WTC11 (cell line): Measurements from ENCODE around the gene SLC25A21. TPM values are rescaled to one million over a fixed set of nuclear protein-coding genes. Genes with fewer than 3 reads are reported as not detected.
"Not testable (repeated sequence)": the region's sequence is repeated elsewhere in the genome, so short reads cannot be mapped to it uniquely, and the experiment has no call there.

Source experiments
- ATAC-seq: fragments of 200-7000 bp; cut with Tn5 transposase; 2 replicates; pipeline ENCODE4 v1.10.0; 2021; ENCODE audit warnings: mild to moderate bottlenecking, moderate library complexity
- CTCF ChIA-PET: fragments of 300-600 bp; sonication (Branson Sonifier 250); formaldehyde crosslinking; loops from one replicate; lab custom pipeline; 2021; ENCODE audit warnings: antibody characterized with exemption; lab: Charles Lee
- POLR2A ChIA-PET: fragments of 350-600 bp; sonication (Branson Sonifier 250); formaldehyde crosslinking; loops from one replicate; lab custom pipeline; 2021; ENCODE audit warnings: antibody characterized with exemption; lab: Charles Lee
- DNase-seq: peaks from one replicate; pipeline ENCODE4 v3.0.0; 2021; ENCODE audit warnings: low spot score
- H3K27ac Mint-ChIP-seq: 2 replicates; pipeline ENCODE4 v1.8.0; 2021; ENCODE audit warnings: mixed read lengths
- H3K27me3 Mint-ChIP-seq: 2 replicates; pipeline ENCODE4 v1.8.0; 2021; ENCODE audit warnings: low read depth, mild to moderate bottlenecking, moderate library complexity, mixed read lengths
- H3K36me3 Mint-ChIP-seq: 2 replicates; pipeline ENCODE4 v1.8.0; 2021; ENCODE audit warnings: mixed read lengths
- H3K4me1 Mint-ChIP-seq: 2 replicates; pipeline ENCODE4 v1.8.0; 2022; ENCODE audit warnings: mixed read lengths
- H3K4me3 Mint-ChIP-seq: 2 replicates; pipeline ENCODE4 v1.8.0; 2021; ENCODE audit warnings: mild to moderate bottlenecking, moderate library complexity, mixed read lengths
- H3K9me3 Mint-ChIP-seq: 2 replicates; pipeline ENCODE4 v1.8.0; 2021; ENCODE audit warnings: mixed read lengths
- CBFB ChIP-seq: sonication (generic); formaldehyde crosslinking; IDR thresholded peaks from 2 replicates; pipeline ENCODE4 v1.8.1; 2022; ENCODE audit warnings: mild to moderate bottlenecking, low read depth, missing genetic modification reagents
- FOXJ3 ChIP-seq: sonication (generic); formaldehyde crosslinking; IDR thresholded peaks from 2 replicates; pipeline ENCODE4 v1.9.0; 2021; ENCODE audit warnings: missing genetic modification reagents, mild to moderate bottlenecking, borderline replicate concordance
- JAZF1 ChIP-seq: fragments of 250-450 bp; sonication (Bioruptor Pico); IDR thresholded peaks from 2 replicates; pipeline ENCODE4 v1.9.0; 2021; ENCODE audit warnings: moderate library complexity, mild to moderate bottlenecking, inconsistent platforms
- OVOL2 ChIP-seq: fragments of 250-450 bp; sonication (Bioruptor Pico); IDR thresholded peaks from 2 replicates; pipeline ENCODE4 v1.9.0; 2021; ENCODE audit warnings: mild to moderate bottlenecking, borderline replicate concordance
- PRRX2 ChIP-seq: fragments of 250-450 bp; sonication (Bioruptor Pico); IDR thresholded peaks from 2 replicates; pipeline ENCODE4 v1.8.0; 2021; ENCODE audit warnings: mild to moderate bottlenecking
- TEAD1 ChIP-seq: sonication (generic); formaldehyde crosslinking; IDR thresholded peaks from 2 replicates; pipeline ENCODE4 v1.8.0; 2022; ENCODE audit warnings: mild to moderate bottlenecking, missing genetic modification reagents
- ZBTB21 ChIP-seq: sonication (generic); formaldehyde crosslinking; IDR thresholded peaks from 2 replicates; pipeline ENCODE4 v1.8.1; 2023; ENCODE audit warnings: mild to moderate bottlenecking, missing genetic modification reagents, borderline replicate concordance
- ZNF138 ChIP-seq: sonication (generic); formaldehyde crosslinking; conservative IDR thresholded peaks from 2 replicates; pipeline ENCODE4 v1.8.1; 2022; ENCODE audit warnings: mild to moderate bottlenecking, moderate library complexity, missing genetic modification reagents
- ZNF263 ChIP-seq: sonication (generic); formaldehyde crosslinking; IDR thresholded peaks from 2 replicates; pipeline ENCODE4 v1.8.1; 2022; ENCODE audit warnings: low read depth, mild to moderate bottlenecking, moderate library complexity, missing genetic modification reagents
- ZNF317 ChIP-seq: sonication (generic); formaldehyde crosslinking; IDR thresholded peaks from 2 replicates; pipeline ENCODE4 v1.8.1; 2023; ENCODE audit warnings: low read depth, mild to moderate bottlenecking, moderate library complexity, missing genetic modification reagents, borderline replicate concordance
- ZNF423 ChIP-seq: fragments of 250-450 bp; sonication (Bioruptor Pico); IDR thresholded peaks from 2 replicates; pipeline ENCODE4 v2.1.2; 2022; ENCODE audit warnings: mild to moderate bottlenecking, moderate library complexity
- total RNA-seq: library from RNA; stranded (reverse); gene quantifications from 3 replicates; pipeline ENCODE4 v1.2.3, GENCODE V29; 2021
- TF ChIP-seq, protein P1 (sequence below): sonication (generic); formaldehyde crosslinking; IDR thresholded peaks from 2 replicates; pipeline ENCODE4 v1.8.1; 2022; ENCODE audit warnings: mild to moderate bottlenecking, moderate library complexity, missing genetic modification reagents
- TF ChIP-seq, protein P2 (sequence below): sonication (generic); formaldehyde crosslinking; IDR thresholded peaks from 2 replicates; pipeline ENCODE4 v1.8.0; 2023; ENCODE audit warnings: mild to moderate bottlenecking, missing genetic modification reagents
- TF ChIP-seq, protein P3 (sequence below): sonication (generic); formaldehyde crosslinking; IDR thresholded peaks from 2 replicates; pipeline ENCODE4 v1.8.1; 2023; ENCODE audit warnings: mild to moderate bottlenecking, missing genetic modification reagents
- TF ChIP-seq, protein P4 (sequence below): sonication (generic); formaldehyde crosslinking; conservative IDR thresholded peaks from 2 replicates; pipeline ENCODE4 v1.8.1; 2022; ENCODE audit warnings: mild to moderate bottlenecking, missing genetic modification reagents
- TF ChIP-seq, protein P5 (sequence below): sonication (generic); formaldehyde crosslinking; IDR thresholded peaks from 2 replicates; pipeline ENCODE4 v1.8.0; 2023; ENCODE audit warnings: missing genetic modification reagents
- TF ChIP-seq, protein P6 (sequence below): sonication (generic); formaldehyde crosslinking; conservative IDR thresholded peaks from 2 replicates; pipeline ENCODE4 v1.8.1; 2023; ENCODE audit warnings: mild to moderate bottlenecking, low read depth, missing genetic modification reagents, moderate library complexity
- TF ChIP-seq, protein P7 (sequence below): sonication (generic); formaldehyde crosslinking; IDR thresholded peaks from 2 replicates; pipeline ENCODE4 v1.8.1; 2022; ENCODE audit warnings: low read depth, mild to moderate bottlenecking, moderate library complexity, missing genetic modification reagents, borderline replicate concordance
- TF ChIP-seq, protein P8 (sequence below): sonication (generic); formaldehyde crosslinking; IDR thresholded peaks from 2 replicates; pipeline ENCODE4 v1.8.0; 2022; ENCODE audit warnings: mild to moderate bottlenecking, missing genetic modification reagents

Gene SLC25A21
- total RNA-seq, 1 experiment from 2014 or later = 8.2 TPM

DNA sequence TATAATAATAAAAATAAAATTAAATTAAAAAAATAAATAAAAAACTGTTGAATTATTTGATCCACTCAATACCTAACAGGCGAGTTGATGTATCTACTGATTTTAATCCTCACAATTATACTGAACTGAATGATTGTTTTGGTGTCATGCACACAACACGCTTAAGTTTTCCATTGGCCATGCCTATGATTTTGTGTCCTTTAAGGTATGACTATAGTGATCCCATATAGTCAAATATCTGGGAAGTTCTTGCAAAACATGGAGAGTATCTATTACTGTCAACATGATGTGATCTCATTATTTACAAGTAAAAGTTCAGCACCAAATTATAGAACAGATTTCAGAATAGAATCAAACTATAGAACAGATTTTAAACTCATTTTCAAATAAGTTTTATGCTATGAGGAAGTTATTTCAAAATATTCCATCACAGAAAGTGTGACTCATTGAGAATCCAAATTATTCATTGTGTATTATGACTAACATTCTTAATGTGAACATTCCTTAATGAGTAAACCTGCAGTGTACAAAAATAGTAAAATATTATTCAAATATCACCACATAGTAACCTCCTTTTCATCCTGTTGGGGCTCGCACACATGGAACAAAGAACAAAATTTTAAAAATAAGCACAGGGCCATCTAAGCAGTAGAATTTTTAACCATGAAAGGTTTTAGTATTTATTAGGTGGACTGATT, 190.4 kb downstream of the SLC25A21 start:
- Mint-ChIP-seq H3K4me1 (peaks cover 7% of the 10 kb centered on the region; the same call in 1 of the 2 replicates), H3K27ac (no peak overlapping the region), H3K27me3 (no peaks in the 10 kb centered on the region), H3K4me3 (no peak overlapping the region), H3K36me3 (no peaks in the 10 kb centered on the region), H3K9me3 (no peaks in the 10 kb centered on the region)
- ATAC-seq = no peak
- DNase-seq = no peak
- ChIA-PET POLR2A (no interaction called here), CTCF (no interaction called here)
- no peak for TF ChIP-seq ZNF317 (CRISPR knock-in tag)

DNA sequence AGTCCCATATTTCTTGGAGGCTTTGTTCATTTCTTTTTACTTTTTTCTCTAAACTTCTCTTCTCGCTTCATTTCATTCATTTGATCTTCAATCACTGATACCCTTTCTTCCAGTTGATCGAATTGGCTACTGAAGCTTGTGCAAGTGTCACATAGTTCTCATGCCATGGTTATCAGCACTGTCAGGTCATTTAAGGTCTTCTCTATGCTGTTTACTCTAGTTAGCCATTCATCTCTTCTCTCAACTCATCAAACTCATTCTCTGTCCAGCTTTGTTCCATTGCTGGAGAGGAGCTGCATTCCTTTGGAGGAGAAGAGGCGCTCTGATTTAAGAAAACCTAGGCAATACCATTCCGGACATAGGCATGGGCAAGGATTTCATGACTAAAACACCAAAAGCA, 192.0 kb downstream of the SLC25A21 start:
- POLR2A ChIA-PET, H3K4me3 Mint-ChIP-seq: not testable (repeated sequence)

DNA sequence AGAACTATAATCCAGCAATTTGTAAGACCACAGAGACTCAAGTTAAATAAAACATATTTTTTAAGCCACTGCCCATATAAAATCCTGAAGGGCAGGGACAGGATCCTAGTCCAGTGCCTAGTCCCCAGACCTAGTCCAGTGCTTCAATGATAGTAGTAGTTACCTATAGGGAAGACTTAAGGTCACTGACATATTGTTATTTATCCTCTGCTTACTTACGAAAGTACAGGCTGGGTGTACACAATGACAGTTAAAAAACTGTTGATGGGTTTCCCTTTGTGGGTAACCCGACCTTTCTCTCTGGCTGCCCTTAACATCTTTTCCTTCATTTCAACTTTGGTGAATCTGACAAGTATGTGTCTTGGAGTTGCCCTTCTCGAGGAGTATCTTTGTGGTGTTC, 192.5 kb downstream of the SLC25A21 start:
- no peaks in the 10 kb centered on the region for H3K27me3 Mint-ChIP-seq
- DNase-seq = no peak
- TF ChIP-seq, protein P1, sequence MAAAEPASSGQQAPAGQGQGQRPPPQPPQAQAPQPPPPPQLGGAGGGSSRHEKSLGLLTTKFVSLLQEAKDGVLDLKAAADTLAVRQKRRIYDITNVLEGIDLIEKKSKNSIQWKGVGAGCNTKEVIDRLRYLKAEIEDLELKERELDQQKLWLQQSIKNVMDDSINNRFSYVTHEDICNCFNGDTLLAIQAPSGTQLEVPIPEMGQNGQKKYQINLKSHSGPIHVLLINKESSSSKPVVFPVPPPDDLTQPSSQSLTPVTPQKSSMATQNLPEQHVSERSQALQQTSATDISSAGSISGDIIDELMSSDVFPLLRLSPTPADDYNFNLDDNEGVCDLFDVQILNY (CRISPR knock-in tag) = no peak
- TF ChIP-seq CBFB (CRISPR knock-in tag) (no peak), PRRX2 (CRISPR knock-in tag) (no peak), ZNF138 (CRISPR knock-in tag) (no peak), ZNF423 (CRISPR knock-in tag) (no peak), ZBTB21 (CRISPR knock-in tag) (no peak), OVOL2 (CRISPR knock-in tag) (no peak), TEAD1 (CRISPR knock-in tag) (no peak), ZNF263 (no peak), JAZF1 (no peak), ZNF317 (CRISPR knock-in tag) (no peak), FOXJ3 (no peak)
- TF ChIP-seq, protein P2, sequence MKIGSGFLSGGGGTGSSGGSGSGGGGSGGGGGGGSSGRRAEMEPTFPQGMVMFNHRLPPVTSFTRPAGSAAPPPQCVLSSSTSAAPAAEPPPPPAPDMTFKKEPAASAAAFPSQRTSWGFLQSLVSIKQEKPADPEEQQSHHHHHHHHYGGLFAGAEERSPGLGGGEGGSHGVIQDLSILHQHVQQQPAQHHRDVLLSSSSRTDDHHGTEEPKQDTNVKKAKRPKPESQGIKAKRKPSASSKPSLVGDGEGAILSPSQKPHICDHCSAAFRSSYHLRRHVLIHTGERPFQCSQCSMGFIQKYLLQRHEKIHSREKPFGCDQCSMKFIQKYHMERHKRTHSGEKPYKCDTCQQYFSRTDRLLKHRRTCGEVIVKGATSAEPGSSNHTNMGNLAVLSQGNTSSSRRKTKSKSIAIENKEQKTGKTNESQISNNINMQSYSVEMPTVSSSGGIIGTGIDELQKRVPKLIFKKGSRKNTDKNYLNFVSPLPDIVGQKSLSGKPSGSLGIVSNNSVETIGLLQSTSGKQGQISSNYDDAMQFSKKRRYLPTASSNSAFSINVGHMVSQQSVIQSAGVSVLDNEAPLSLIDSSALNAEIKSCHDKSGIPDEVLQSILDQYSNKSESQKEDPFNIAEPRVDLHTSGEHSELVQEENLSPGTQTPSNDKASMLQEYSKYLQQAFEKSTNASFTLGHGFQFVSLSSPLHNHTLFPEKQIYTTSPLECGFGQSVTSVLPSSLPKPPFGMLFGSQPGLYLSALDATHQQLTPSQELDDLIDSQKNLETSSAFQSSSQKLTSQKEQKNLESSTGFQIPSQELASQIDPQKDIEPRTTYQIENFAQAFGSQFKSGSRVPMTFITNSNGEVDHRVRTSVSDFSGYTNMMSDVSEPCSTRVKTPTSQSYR (CRISPR knock-in tag) = no peak
- TF ChIP-seq, protein P3, sequence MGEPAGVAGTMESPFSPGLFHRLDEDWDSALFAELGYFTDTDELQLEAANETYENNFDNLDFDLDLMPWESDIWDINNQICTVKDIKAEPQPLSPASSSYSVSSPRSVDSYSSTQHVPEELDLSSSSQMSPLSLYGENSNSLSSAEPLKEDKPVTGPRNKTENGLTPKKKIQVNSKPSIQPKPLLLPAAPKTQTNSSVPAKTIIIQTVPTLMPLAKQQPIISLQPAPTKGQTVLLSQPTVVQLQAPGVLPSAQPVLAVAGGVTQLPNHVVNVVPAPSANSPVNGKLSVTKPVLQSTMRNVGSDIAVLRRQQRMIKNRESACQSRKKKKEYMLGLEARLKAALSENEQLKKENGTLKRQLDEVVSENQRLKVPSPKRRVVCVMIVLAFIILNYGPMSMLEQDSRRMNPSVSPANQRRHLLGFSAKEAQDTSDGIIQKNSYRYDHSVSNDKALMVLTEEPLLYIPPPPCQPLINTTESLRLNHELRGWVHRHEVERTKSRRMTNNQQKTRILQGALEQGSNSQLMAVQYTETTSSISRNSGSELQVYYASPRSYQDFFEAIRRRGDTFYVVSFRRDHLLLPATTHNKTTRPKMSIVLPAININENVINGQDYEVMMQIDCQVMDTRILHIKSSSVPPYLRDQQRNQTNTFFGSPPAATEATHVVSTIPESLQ (CRISPR knock-in tag) = no peak
- TF ChIP-seq, protein P4, sequence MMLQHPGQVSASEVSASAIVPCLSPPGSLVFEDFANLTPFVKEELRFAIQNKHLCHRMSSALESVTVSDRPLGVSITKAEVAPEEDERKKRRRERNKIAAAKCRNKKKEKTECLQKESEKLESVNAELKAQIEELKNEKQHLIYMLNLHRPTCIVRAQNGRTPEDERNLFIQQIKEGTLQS = no peak
- TF ChIP-seq, protein P5, sequence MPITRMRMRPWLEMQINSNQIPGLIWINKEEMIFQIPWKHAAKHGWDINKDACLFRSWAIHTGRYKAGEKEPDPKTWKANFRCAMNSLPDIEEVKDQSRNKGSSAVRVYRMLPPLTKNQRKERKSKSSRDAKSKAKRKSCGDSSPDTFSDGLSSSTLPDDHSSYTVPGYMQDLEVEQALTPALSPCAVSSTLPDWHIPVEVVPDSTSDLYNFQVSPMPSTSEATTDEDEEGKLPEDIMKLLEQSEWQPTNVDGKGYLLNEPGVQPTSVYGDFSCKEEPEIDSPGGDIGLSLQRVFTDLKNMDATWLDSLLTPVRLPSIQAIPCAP (CRISPR knock-in tag) = no peak
- TF ChIP-seq, protein P6, sequence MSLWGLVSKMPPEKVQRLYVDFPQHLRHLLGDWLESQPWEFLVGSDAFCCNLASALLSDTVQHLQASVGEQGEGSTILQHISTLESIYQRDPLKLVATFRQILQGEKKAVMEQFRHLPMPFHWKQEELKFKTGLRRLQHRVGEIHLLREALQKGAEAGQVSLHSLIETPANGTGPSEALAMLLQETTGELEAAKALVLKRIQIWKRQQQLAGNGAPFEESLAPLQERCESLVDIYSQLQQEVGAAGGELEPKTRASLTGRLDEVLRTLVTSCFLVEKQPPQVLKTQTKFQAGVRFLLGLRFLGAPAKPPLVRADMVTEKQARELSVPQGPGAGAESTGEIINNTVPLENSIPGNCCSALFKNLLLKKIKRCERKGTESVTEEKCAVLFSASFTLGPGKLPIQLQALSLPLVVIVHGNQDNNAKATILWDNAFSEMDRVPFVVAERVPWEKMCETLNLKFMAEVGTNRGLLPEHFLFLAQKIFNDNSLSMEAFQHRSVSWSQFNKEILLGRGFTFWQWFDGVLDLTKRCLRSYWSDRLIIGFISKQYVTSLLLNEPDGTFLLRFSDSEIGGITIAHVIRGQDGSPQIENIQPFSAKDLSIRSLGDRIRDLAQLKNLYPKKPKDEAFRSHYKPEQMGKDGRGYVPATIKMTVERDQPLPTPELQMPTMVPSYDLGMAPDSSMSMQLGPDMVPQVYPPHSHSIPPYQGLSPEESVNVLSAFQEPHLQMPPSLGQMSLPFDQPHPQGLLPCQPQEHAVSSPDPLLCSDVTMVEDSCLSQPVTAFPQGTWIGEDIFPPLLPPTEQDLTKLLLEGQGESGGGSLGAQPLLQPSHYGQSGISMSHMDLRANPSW (CRISPR knock-in tag) = no peak
- TF ChIP-seq, protein P7, sequence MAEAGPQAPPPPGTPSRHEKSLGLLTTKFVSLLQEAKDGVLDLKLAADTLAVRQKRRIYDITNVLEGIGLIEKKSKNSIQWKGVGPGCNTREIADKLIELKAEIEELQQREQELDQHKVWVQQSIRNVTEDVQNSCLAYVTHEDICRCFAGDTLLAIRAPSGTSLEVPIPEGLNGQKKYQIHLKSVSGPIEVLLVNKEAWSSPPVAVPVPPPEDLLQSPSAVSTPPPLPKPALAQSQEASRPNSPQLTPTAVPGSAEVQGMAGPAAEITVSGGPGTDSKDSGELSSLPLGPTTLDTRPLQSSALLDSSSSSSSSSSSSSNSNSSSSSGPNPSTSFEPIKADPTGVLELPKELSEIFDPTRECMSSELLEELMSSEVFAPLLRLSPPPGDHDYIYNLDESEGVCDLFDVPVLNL (CRISPR knock-in tag) = no peak
- TF ChIP-seq, protein P8, sequence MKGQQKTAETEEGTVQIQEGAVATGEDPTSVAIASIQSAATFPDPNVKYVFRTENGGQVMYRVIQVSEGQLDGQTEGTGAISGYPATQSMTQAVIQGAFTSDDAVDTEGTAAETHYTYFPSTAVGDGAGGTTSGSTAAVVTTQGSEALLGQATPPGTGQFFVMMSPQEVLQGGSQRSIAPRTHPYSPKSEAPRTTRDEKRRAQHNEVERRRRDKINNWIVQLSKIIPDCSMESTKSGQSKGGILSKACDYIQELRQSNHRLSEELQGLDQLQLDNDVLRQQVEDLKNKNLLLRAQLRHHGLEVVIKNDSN (CRISPR knock-in tag) = no peak
- TF ChIP-seq, all 79 proteins: peak for 0
- Mint-ChIP-seq H3K4me1 (peaks cover 15% of the 10 kb centered on the region), H3K4me3 (no peak overlapping the region), H3K36me3 (no peaks in the 10 kb centered on the region), H3K27ac (no peak overlapping the region), H3K9me3 (no peaks in the 10 kb centered on the region)
- ATAC-seq = no peak
- CTCF ChIA-PET = no interaction called here
- POLR2A ChIA-PET = no interaction called here

More for the DNA sequence above, 192.0 kb downstream of the SLC25A21 start:
- H3K36me3 Mint-ChIP-seq, H3K27ac Mint-ChIP-seq, ATAC-seq, CTCF ChIA-PET, DNase-seq, H3K9me3 Mint-ChIP-seq, H3K27me3 Mint-ChIP-seq: not testable (repeated sequence)
- H3K4me1 Mint-ChIP-seq = peaks cover 15% of the 10 kb centered on the region
